Activated CD8-positive, alpha-beta T cell treated with anti-CD3 and anti-CD28 coated beads for 36 hours (primary cell): ENCODE measurements around the gene HTR2C. TPM values are rescaled to one million over a fixed set of nuclear protein-coding genes. Genes with fewer than 3 reads are reported as not detected.

Experiments used
- ATAC-seq: fragments of 200-7000 bp; cut with Tn5 transposase; one replicate; pipeline ENCODE4 v1.10.0; 2021; ENCODE audit warnings: mild to moderate bottlenecking, moderate library complexity
- CTCF ChIA-PET: fragments of 350-600 bp; sonication (Branson Sonifier 250); formaldehyde crosslinking; loops from one replicate; lab custom pipeline; 2021; ENCODE audit warnings: antibody characterized with exemption; lab: Charles Lee
- POLR2A ChIA-PET: fragments of 350-600 bp; sonication (Branson Sonifier 250); formaldehyde crosslinking; loops from one replicate; lab custom pipeline; 2021; ENCODE audit warnings: antibody characterized with exemption; lab: Charles Lee
- DNase-seq: peaks from one replicate; pipeline ENCODE4 v3.0.0-alpha.2; 2020
- H3K27ac Mint-ChIP-seq: one replicate; pipeline ENCODE4 v1.8.0; 2021; ENCODE audit warnings: mild to moderate bottlenecking, mixed read lengths
- H3K27me3 Mint-ChIP-seq: one replicate; pipeline ENCODE4 v1.8.0; 2021; ENCODE audit warnings: mixed read lengths
- H3K36me3 Mint-ChIP-seq: one replicate; pipeline ENCODE4 v1.8.0; 2021; ENCODE audit warnings: low read depth, mixed read lengths
- H3K4me1 Mint-ChIP-seq: one replicate; pipeline ENCODE4 v1.8.0; 2021; ENCODE audit warnings: low read depth, mixed read lengths
- H3K4me3 Mint-ChIP-seq: one replicate; pipeline ENCODE4 v1.8.0; 2021; ENCODE audit warnings: mild to moderate bottlenecking, moderate library complexity, mixed read lengths
- H3K9me3 Mint-ChIP-seq: one replicate; pipeline ENCODE4 v1.8.0; 2021; ENCODE audit warnings: mixed read lengths
- CTCF ChIP-seq: fragments of 200-600 bp; IDR thresholded peaks from one replicate; pipeline ENCODE4 v1.8.0; 2022; ENCODE audit warnings: antibody characterized with exemption, mild to moderate bottlenecking
- intact Hi-C: fragments of 100-400 bp; cut with micrococcal nuclease; formaldehyde crosslinking; loops from one replicate; pipeline ENCODE4 v1.10.0; 2022
- total RNA-seq, 2 experiments: library from RNA; stranded (reverse); gene quantifications; one replicate each; pipeline ENCODE4 v1.2.3, GENCODE V29; 2021

Gene HTR2C
- total RNA-seq, 2 experiments from 2014 or later, result not detected

GRCh38 chrX:114582698-114583395, 1.0 kb upstream of the HTR2C start:
- peaks cover 3% of the 10 kb centered on the region for H3K9me3 Mint-ChIP-seq
- ChIA-PET POLR2A (no interaction called here), CTCF (no interaction called here)
- H3K27ac Mint-ChIP-seq, result no peak overlapping the region
- no peak for DNase-seq
- no peak for ATAC-seq
- H3K27me3 Mint-ChIP-seq, result peaks cover 26% of the 10 kb centered on the region
- H3K36me3 Mint-ChIP-seq, result no peaks in the 10 kb centered on the region
- H3K4me3 Mint-ChIP-seq, result no peak overlapping the region
- no peaks in the 10 kb centered on the region for H3K4me1 Mint-ChIP-seq
- no peak for TF ChIP-seq CTCF
- intact Hi-C loops, result no loop called here

- H3K27me3 Mint-ChIP-seq, result peaks cover 26% of the 10 kb centered on the region
- H3K4me1 Mint-ChIP-seq, result no peaks in the 10 kb centered on the region
- no peak overlapping the region for H3K4me3 Mint-ChIP-seq
- no peak for ATAC-seq
- intact Hi-C loops, result no loop called here
- ChIA-PET CTCF (no interaction called here), POLR2A (interaction anchor here (0.6 kb wide), 1 partner anchor 92 kb away, joined by 3 read pairs; no protein-coding TSS in a partner anchor)
- no peak for DNase-seq
- no peak for TF ChIP-seq CTCF
- no peaks in the 10 kb centered on the region for H3K36me3 Mint-ChIP-seq
- H3K9me3 Mint-ChIP-seq, result peaks cover 3% of the 10 kb centered on the region
- no peak overlapping the region for H3K27ac Mint-ChIP-seq
Measured at GRCh38 chrX:114584375-114584943, 573 bp downstream of the HTR2C start.

GRCh38 chrX:114584983-114585842, 1.3 kb downstream of the HTR2C start:
- Mint-ChIP-seq H3K9me3 (peaks cover 3% of the 10 kb centered on the region), H3K36me3 (no peaks in the 10 kb centered on the region), H3K4me1 (no peaks in the 10 kb centered on the region), H3K4me3 (no peak overlapping the region), H3K27ac (no peak overlapping the region), H3K27me3 (peaks cover 25% of the 10 kb centered on the region)
- TF ChIP-seq CTCF, result no peak
- no peak for ATAC-seq
- CTCF ChIA-PET, result no interaction called here
- DNase-seq, result no peak
- intact Hi-C loops, result no loop called here
- POLR2A ChIA-PET, result interaction anchor here (0.6 kb wide), 1 partner anchor 93 kb away, joined by 3 read pairs; no protein-coding TSS in a partner anchor

GRCh38 chrX:114591121-114591520, 7.2 kb downstream of the HTR2C start:
- H3K27me3 Mint-ChIP-seq, result no peaks in the 10 kb centered on the region
- H3K4me1 Mint-ChIP-seq, result no peaks in the 10 kb centered on the region
- H3K36me3 Mint-ChIP-seq, result no peaks in the 10 kb centered on the region
- ChIA-PET CTCF (no interaction called here), POLR2A (no interaction called here)
- H3K4me3 Mint-ChIP-seq, result no peak overlapping the region
- intact Hi-C loops, result no loop called here
- no peak overlapping the region for H3K27ac Mint-ChIP-seq
- ATAC-seq (no peak), DNase-seq (no peak)
- H3K9me3 Mint-ChIP-seq, result no peaks in the 10 kb centered on the region
- TF ChIP-seq CTCF, result no peak
